AG09309 (cell line): ENCODE measurements around the gene UGT1A10.

Experiments
- DNase-seq: peaks from one replicate; pipeline ENCODE4 v3.0.0-alpha.2; 2010; ENCODE audit warnings: low read depth
- H3K4me3 ChIP-seq: 2 replicates; pipeline ENCODE4 v1.5.1; 2011; ENCODE audit warnings: mild to moderate bottlenecking, low read depth, low read length, moderate library complexity; ENCODE audit not compliant: control insufficient read depth
- TF ChIP-seq, protein P1 (sequence below): IDR thresholded peaks from 2 replicates; pipeline ENCODE4 v1.5.1; 2011; ENCODE audit warnings: mild to moderate bottlenecking, low read depth, low read length, inconsistent platforms; ENCODE audit not compliant: insufficient read depth, control insufficient read depth; ENCODE audit errors: missing control alignments

UGT1A10 gene

GRCh38 chr2:233690444-233690843 lies 54.2 kb downstream of the UGT1A10 start:
- TF ChIP-seq, protein P1, sequence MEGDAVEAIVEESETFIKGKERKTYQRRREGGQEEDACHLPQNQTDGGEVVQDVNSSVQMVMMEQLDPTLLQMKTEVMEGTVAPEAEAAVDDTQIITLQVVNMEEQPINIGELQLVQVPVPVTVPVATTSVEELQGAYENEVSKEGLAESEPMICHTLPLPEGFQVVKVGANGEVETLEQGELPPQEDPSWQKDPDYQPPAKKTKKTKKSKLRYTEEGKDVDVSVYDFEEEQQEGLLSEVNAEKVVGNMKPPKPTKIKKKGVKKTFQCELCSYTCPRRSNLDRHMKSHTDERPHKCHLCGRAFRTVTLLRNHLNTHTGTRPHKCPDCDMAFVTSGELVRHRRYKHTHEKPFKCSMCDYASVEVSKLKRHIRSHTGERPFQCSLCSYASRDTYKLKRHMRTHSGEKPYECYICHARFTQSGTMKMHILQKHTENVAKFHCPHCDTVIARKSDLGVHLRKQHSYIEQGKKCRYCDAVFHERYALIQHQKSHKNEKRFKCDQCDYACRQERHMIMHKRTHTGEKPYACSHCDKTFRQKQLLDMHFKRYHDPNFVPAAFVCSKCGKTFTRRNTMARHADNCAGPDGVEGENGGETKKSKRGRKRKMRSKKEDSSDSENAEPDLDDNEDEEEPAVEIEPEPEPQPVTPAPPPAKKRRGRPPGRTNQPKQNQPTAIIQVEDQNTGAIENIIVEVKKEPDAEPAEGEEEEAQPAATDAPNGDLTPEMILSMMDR, result no peak
- no peak for DNase-seq
- no peak overlapping the region for H3K4me3 ChIP-seq

DNA sequence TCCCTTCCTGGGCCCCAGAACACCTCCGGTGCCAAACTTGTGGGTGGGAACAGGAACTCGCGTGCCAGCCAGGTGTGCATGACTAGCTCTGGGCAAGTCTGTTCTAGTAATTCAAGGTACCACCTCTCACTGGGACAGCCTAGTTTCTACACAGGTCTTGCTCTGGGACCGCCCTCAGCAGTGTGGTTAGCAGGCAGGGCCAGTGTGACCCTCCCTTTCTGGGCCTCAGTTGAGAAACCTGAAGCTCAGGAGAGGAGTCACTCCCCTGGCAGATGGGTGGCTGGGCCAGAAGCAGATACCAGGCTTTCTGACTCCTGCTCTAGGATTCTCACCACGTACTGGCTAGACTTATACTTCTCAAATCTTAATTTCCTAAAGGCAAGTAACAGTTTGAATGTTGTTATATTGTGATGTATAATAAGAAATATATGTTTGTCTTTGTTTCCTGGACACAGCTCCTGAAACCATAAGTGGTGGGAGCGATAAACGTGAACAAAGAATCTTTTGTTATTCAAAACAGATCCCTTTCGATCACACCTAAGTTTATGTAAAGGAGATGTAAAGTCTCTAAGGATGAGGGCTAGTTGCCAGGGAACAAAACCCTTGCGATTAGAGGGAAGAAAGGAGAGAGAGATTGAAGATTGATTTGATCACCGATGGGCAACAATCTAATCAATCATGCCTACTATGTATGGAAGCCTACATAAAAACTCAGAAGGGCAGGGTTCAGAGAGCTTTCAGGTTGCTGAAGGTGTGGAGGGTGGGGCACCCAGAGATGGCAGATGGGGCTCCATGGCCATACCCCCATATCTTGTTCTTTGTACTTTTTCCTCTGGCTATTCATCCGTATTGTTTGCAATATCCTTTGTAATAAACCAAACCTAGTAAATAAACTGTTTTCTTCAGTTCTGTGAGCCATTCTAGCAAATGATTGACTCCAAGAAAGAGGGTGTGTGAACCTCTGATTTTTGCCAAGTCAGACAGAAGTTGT lies 55.5 kb downstream of the UGT1A10 start:
- no peak for DNase-seq
- H3K4me3 ChIP-seq, result no peak overlapping the region
- TF ChIP-seq, protein P1, result no peak

DNA sequence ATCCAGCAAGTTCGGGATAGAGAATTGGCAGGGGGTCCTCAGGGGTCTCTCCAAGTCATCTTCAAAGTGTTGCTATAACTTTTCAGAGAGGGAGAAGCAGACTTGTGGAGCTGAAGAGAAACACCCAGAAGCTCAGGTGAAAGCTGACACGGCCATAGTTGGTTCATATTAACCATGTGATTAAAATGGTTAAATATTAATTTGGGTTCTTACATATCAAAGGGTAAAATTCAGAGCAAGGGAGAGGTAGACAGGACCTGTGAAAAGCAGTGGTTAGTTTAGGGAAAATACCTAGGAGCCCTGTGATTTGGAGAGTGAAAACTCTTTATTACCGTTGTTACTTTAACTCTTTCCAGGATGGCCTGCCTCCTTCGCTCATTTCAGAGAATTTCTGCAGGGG lies 56.4 kb downstream of the UGT1A10 start, which contains the start of gene UGT1A6:
Gene UGT1A6, plus strand, starts transcription at position 243 of the 400 bp plus-strand sequence. Its CDS starts 115 bp downstream, at position 358.
- TF ChIP-seq, protein P1, result no peak
- DNase-seq, result no peak
- H3K4me3 ChIP-seq, result no peak within 1 kb of the TSS

DNA sequence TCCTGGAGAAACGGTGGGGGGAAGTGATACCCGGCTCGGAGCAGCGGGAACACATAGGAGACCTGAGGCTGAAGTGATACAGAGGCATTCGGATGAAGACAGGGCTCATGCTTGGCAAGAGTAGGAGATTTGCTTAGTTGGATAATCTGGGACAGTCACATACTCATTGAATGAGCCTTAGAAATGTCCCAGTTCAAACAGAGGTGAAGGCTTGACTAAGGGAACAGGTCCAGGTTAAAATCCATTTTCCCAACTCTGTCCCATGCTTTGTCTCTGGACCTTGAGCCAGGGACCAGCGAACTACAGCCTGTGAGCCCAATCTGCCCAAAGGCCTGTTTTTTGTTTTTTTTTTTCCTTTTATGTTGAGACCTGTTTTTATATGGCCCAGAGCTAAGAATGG lies 57.7 kb downstream of the UGT1A10 start:
- TF ChIP-seq, protein P1, result no peak
- H3K4me3 ChIP-seq, result no peak overlapping the region
- no peak for DNase-seq

- TF ChIP-seq, protein P1, result no peak
- DNase-seq, result no peak
- no peak overlapping the region for H3K4me3 ChIP-seq
Measured at GRCh38 chr2:233698740-233699139, 62.5 kb downstream of the UGT1A10 start.

GRCh38 chr2:233699424-233700027 lies 63.3 kb downstream of the UGT1A10 start:
- DNase-seq, result no peak
- TF ChIP-seq, protein P1, result no peak
- no peak overlapping the region for H3K4me3 ChIP-seq
